ENCODE data around the gene CCSER2.

Gene CCSER2

GRCh38 chr10:84519235-84519634, 190.8 kb downstream of the CCSER2 start:
- no peak for DNase-seq (ENCODE audit: low read depth in 2 of 2)
- H3K4me3 ChIP-seq (replicated peaks in 1 of 2; ENCODE audit: low read depth in 2 of 2, low read length in 2 of 2), result no peak overlapping the region
- TF ChIP-seq CTCF (IDR thresholded peaks at IDR 0.05; ENCODE audit: low read depth, low read length), result no peak

GRCh38 chr10:84521013-84521412, 192.6 kb downstream of the CCSER2 start:
- H3K4me3 ChIP-seq (replicated peaks in 1 of 2; ENCODE audit: low read depth in 2 of 2, low read length in 2 of 2), result no peak overlapping the region
- no peak for TF ChIP-seq CTCF (IDR thresholded peaks at IDR 0.05; ENCODE audit: low read depth, low read length)
- DNase-seq (ENCODE audit: low read depth in 2 of 2), result no peak

GRCh38 chr10:84521468-84521867, 193.1 kb downstream of the CCSER2 start:
- H3K4me3 ChIP-seq (replicated peaks in 1 of 2; ENCODE audit: low read depth in 2 of 2, low read length in 2 of 2), result no peak overlapping the region
- DNase-seq (ENCODE audit: low read depth in 2 of 2), result no peak
- TF ChIP-seq CTCF (IDR thresholded peaks at IDR 0.05; ENCODE audit: low read depth, low read length), result no peak

GRCh38 chr10:84522612-84523462, 194.4 kb downstream of the CCSER2 start:
- peak in 1 of 2 donors; percentile 16 for DNase-seq (ENCODE audit: low read depth in 2 of 2)
- H3K4me3 ChIP-seq (replicated peaks in 1 of 2; ENCODE audit: low read depth in 2 of 2, low read length in 2 of 2), result no peak overlapping the region
- TF ChIP-seq CTCF (IDR thresholded peaks at IDR 0.05; ENCODE audit: low read depth, low read length), result no peak

GRCh38 chr10:84523526-84523925, 195.1 kb downstream of the CCSER2 start:
- peak; percentile 20 to 30 for DNase-seq (ENCODE audit: low read depth in 2 of 2)
- H3K4me3 ChIP-seq (replicated peaks in 1 of 2; ENCODE audit: low read depth in 2 of 2, low read length in 2 of 2), result no peak overlapping the region
- TF ChIP-seq CTCF (IDR thresholded peaks at IDR 0.05; ENCODE audit: low read depth, low read length), result no peak

GRCh38 chr10:84524435-84524834, 196.0 kb downstream of the CCSER2 start:
- DNase-seq (ENCODE audit: low read depth in 2 of 2), result no peak
- H3K4me3 ChIP-seq (replicated peaks in 1 of 2; ENCODE audit: low read depth in 2 of 2, low read length in 2 of 2), result no peak overlapping the region
- TF ChIP-seq CTCF (IDR thresholded peaks at IDR 0.05; ENCODE audit: low read depth, low read length), result no peak
